ENCODE data around the gene MICAL3. TPM values are rescaled to one million over a fixed set of nuclear protein-coding genes. Genes with fewer than 3 reads are reported as not detected.

The MICAL3 gene
- polyA plus RNA-seq, 1 of the 3 experiments (the other 2 are of a cell fraction): 83.1 TPM

GRCh38 chr22:17999851-18000250, 24.5 kb downstream of the MICAL3 start:
- Histone ChIP-seq H3K36me3 (replicated peaks in 1 of 2; ENCODE audit: control insufficient read depth in 1 of 2, insufficient read depth in 2 of 2, low read length in 1 of 2) (no peaks in the 10 kb centered on the region), H3K4me3 (ENCODE audit: low read depth in 2 of 2, low read length in 1 of 2) (peak overlapping the region; percentile 69 to 92), H3K9me3 (no peaks in the 10 kb centered on the region), H3K4me1 (ENCODE audit: control insufficient read depth in 1 of 2, insufficient read depth in 2 of 2, low read depth in 1 of 2, low read length in 1 of 2) (peaks cover 4 to 6% of the 10 kb centered on the region in 2 experiments; a peak in 2 of 4 replicates), H3K9me2 (no peaks in the 10 kb centered on the region), H3F3A (replicated peaks; ENCODE audit: insufficient read depth) (peaks cover 3% of the 10 kb centered on the region), H3K27me3 (ENCODE audit: insufficient read depth) (no peaks in the 10 kb centered on the region), H4K20me1 (ENCODE audit: insufficient read depth) (peaks cover 39% of the 10 kb centered on the region), H3K79me2 (ENCODE audit: insufficient read depth) (peaks cover 61% of the 10 kb centered on the region), H3K4me2 (peak overlapping the region; percentile 92), H3K27ac (ENCODE audit: low read depth in 2 of 2, low read length in 1 of 2) (peak overlapping the region in 1 of 2 experiments; percentile 84; a peak in 1 of 4 replicates), H2AFZ (ENCODE audit: low read depth) (no peak overlapping the region), H3K9ac (peak overlapping the region; percentile 78; the same call in 1 of the 2 replicates)
- WGBS (ENCODE audit: low lambda C conversion rate): 77% methylated on average over 8 of the region's 8 CpGs
- TF ChIP-seq SMC3 (IDR thresholded peaks at IDR 0.05; ENCODE audit: low read depth, low read length): no peak
- ChIA-PET CTCF (interaction anchor here (0.7 to 4.5 kb wide), 13 partner anchors 11 to 258 kb away, joined by 3 to 26 read pairs (median 4); partner anchors contain the start of gene MICAL3), POLR2A (no interaction called here)
- no peak for DNase-seq

- POLR2A ChIA-PET: no interaction called here
- Histone ChIP-seq H3K27me3 (ENCODE audit: insufficient read depth) (no peaks in the 10 kb centered on the region), H3K9me3 (no peaks in the 10 kb centered on the region), H3K4me1 (ENCODE audit: control insufficient read depth in 1 of 2, insufficient read depth in 2 of 2, low read depth in 1 of 2, low read length in 1 of 2) (peaks cover 4 to 9% of the 10 kb centered on the region in 2 experiments; a peak in 2 of 4 replicates), H3F3A (replicated peaks; ENCODE audit: insufficient read depth) (peaks cover 3% of the 10 kb centered on the region), H3K9ac (no peak overlapping the region), H3K79me2 (ENCODE audit: insufficient read depth) (peaks cover 71% of the 10 kb centered on the region), H3K4me2 (no peak overlapping the region), H3K4me3 (ENCODE audit: low read depth in 2 of 2, low read length in 1 of 2) (no peak overlapping the region), H2AFZ (ENCODE audit: low read depth) (no peak overlapping the region), H3K9me2 (no peaks in the 10 kb centered on the region), H3K27ac (ENCODE audit: low read depth in 2 of 2, low read length in 1 of 2) (no peak overlapping the region), H4K20me1 (ENCODE audit: insufficient read depth) (peaks cover 49% of the 10 kb centered on the region), H3K36me3 (replicated peaks in 1 of 2; ENCODE audit: control insufficient read depth in 1 of 2, insufficient read depth in 2 of 2, low read length in 1 of 2) (no peaks in the 10 kb centered on the region)
- CTCF ChIA-PET: interaction anchor here (1.1 to 4.5 kb wide), 5 partner anchors 25 to 257 kb away, joined by 3 to 26 read pairs (median 15); partner anchors contain the start of gene MICAL3
- 88% methylated on average over 6 of the region's 6 CpGs for WGBS (ENCODE audit: low lambda C conversion rate)
- no peak for TF ChIP-seq ZBTB33 (IDR thresholded peaks at IDR 0.05; ENCODE audit: borderline replicate concordance, low read depth)
- TF ChIP-seq RXRA (IDR thresholded peaks at IDR 0.05; ENCODE audit: borderline replicate concordance, low read depth): no peak
- TF ChIP-seq REST (IDR thresholded peaks at IDR 0.05; ENCODE audit: low read depth, low read length): no peak
- TF ChIP-seq USF2 (IDR thresholded peaks at IDR 0.05; ENCODE audit: borderline replicate concordance, low read depth, low read length): no peak
- no peak for TF ChIP-seq MXI1 (IDR thresholded peaks at IDR 0.05; ENCODE audit: low read depth, low read length)
- TF ChIP-seq TAF1 (IDR thresholded peaks at IDR 0.05; ENCODE audit: borderline replicate concordance, low read depth, low read length): no peak
- TF ChIP-seq NFIC (IDR thresholded peaks at IDR 0.05; ENCODE audit: borderline replicate concordance): no peak
- TF ChIP-seq SMC3 (IDR thresholded peaks at IDR 0.05; ENCODE audit: low read depth, low read length): no peak
- TF ChIP-seq ELF1 (IDR thresholded peaks at IDR 0.05): no peak
- TF ChIP-seq FOSL2 (IDR thresholded peaks at IDR 0.05; ENCODE audit: borderline replicate concordance, low read depth): no peak
- no peak for TF ChIP-seq MAX (IDR thresholded peaks at IDR 0.05; ENCODE audit: low read depth)
- no peak for TF ChIP-seq MEF2A (IDR thresholded peaks at IDR 0.05; ENCODE audit: borderline replicate concordance, low read depth)
- no peak for TF ChIP-seq RAD21 (IDR thresholded peaks at IDR 0.05; ENCODE audit: low read length)
- TF ChIP-seq JUND (IDR thresholded peaks at IDR 0.05): no peak
- DNase-seq: no peak
Measured at GRCh38 chr22:17998913-17999312, 25.4 kb downstream of the MICAL3 start.
